CD4-positive, alpha-beta T cell treated with Interleukin-4 for 4 hours (primary cell): Measurements from ENCODE around the gene TARBP2.
"Not testable (repeated sequence)": the region's sequence is repeated elsewhere in the genome, so short reads cannot be mapped to it uniquely, and the experiment has no call there.

Experiments used
- DNase-seq: peaks from one replicate; pipeline ENCODE4 v3.0.0-alpha.2; 2020

TARBP2 gene

DNA sequence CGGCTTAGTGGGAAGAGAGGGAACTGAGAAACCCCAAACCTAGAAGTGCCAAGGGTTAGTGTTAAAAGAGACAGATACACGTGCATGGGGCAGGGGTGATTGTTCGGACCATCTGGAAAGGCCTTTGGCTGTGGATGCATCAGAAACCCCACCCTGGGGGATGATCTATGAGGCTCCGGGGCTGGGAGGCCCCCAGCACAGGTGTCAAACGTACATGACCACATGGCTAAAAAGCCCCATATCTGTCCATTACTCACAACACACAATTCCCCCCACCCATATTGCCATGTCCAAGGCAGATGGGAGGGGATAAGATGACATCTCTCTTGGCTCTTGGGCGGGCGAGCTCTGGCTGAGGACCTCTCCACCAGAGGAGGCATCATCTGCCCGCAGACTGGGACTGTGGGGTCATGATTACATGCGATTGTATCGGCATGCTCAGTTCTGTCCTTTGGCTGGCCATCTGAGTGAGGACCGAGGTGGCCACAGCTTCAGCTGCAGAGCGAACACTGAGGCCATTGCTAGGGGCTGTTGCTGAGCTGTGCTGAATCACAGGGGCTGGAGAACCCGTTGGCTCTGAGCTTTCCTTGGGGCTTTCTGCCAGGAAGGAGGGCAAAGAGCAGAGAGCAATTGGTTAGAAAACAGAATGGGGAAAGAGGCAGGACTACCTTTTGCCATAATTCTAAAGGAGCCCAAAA, 15.8 kb downstream of the TARBP2 start:
- no peak for DNase-seq

DNA sequence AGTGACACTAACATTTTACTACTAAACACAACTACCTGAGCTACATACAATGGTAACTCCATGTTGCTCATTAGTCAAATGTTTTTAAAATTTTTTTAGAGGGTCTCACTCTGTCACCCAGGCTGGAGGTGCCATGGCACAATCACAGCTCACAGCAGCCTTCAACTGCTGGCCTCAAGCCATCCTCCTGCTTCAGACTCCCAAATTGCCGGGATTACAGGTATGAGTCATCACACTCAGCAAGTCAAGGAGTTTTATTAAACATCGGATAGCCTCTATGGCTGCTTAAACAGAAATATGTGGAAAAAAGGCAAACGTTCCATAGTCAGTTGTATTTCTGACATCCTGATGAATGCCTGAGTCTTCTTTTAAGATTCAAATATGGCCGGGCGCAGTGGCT, 17.3 kb downstream of the TARBP2 start:
- DNase-seq: no peak

GRCh38 chr12:53523131-53523530, 22.0 kb downstream of the TARBP2 start:
- no peak for DNase-seq

DNA sequence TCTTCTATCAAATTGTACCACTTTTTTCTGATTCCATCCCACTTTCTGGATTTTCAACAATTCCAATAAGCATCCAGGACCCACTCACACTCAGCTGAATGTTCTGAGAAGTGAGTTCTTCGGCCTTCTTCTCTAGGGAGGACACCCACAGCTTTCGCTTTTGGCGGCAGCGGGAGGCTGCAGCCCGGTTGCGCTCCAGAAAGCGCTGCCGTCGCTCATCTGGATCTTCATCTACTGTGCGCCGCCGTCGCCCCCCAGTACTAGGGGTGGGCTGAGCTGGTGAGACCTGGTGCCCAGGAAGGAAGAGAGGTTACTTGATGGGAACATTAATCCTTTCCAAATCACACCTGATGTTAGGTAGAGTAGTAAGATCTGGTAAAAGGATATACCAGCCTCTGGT, 23.4 kb downstream of the TARBP2 start:
- DNase-seq: no peak

- no peak for DNase-seq
Measured at GRCh38 chr12:53530061-53530460, 29.0 kb downstream of the TARBP2 start.

- no peak for DNase-seq
Measured at GRCh38 chr12:53530920-53531319, 29.8 kb downstream of the TARBP2 start.

DNA sequence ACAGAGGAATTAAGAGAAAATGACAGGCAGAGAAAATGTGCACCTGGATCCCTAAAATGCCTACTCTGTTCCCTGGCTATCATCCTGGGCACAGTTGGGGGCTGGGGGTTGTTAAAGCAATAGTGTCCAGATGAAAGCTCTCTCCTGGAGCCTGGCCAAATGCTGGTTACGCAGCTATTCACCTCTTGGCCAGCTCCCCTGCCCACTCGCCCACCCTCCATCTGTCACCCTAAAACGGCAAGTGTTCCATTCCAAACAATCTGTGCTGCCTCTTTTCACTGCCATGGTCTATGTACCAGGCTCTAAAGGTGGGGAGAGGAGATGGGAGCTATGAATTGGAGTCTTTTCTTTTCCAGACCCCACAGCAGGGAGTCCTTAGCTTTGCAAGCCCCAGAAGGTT, 30.9 kb downstream of the TARBP2 start:
- DNase-seq: no peak

DNA sequence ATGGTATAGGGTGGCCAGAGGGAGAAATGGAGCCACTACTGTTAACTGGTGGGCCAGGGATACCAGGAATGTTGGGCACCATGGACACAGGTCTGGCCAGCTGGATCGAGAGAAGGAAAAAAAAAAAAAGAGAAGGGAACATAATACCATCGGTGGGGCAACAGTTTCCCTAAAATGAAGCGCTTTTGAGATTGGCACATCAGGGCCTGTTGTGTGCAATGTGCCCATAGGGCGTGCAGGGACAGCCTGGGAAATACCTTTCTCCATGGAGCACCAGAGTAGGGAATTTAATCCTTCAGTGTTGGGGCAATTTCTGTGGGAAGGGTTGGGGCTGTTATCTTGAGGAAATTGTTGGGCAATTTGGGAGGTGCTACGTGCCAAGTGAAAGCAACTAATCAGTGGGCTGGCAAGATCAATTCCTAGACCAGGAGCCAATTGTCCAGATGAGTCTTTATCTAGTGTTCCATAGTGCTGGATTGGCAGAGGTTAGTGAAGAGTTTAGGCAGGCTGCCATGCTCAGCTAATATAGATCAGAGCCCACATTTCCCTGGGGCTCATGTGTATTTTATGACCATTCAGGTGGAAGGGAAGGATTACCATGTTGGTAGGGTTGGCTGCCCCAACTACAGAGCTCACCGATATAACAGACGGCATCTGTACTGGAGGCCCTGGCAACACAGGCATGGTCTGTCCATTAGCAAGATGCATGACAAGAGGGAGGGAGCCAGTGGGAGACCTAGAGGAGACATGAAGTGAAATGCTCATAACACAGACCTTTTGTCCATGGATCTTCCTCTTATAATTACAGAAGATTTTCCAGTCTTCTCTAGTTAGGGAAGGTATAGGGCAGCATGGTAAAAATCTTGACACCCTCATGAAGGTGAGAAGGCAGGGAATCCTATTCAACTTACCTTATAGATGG, 31.7 kb downstream of the TARBP2 start:
- DNase-seq: no peak

DNA sequence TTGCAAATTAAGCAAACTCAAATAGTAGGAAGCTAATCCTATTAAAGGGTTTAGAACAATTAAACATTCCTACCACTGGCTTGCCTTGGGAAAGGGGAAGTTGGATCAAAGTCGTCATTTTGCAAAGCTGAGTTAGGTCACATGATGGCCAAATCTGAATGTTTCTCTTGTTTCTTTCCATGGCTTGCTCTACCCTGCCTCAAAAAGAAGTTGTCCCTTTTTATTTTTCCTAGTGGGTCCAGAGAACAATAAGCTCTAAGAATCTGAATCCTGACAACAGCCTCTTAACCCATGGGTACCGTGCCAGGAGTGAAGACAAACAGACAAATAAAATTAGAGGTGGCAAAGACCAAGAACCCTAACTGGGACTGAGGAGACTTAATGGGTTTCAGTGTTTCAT, 32.4 kb downstream of the TARBP2 start:
- no peak for DNase-seq

DNA sequence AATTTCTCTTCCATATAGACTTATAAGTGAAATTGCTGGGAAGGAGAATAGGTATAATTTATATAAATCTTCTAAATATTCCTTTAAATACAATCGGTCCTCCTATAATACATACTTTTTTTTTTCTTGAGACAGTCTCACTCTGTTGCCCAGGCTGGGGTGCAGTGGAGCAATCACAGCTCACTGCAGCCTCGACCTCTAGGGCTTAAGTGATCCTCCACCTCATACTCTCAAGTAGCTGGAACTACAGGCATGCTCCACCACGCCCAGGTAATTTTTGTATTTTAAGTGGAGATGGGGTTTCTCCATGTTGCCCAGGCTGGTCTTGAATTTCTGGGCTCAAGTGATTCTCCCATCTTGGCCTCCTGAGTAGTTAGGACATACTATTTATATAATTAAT, 35.9 kb downstream of the TARBP2 start:
- no peak for DNase-seq

DNA sequence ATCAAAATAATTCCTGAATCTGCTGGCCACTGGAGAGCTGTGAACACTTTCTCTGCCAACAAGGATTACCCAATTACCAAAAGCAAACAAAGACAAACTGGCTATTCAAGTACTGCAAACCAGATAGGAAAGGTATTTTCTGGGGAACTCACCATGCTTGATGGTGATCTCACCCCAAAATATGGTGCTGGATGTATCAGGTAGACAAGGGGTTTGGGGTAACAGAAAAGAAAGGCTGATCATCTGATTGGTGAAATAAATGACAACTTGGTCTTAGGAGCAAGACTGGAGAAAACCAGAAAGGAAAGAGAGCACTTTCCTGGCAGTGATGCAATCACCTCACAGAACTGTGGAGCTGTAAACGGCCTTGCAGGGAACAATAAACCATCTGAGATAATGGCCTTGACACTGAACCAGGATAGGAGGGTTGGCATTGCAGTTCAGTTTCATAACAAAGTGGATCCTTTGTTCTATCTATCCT, 37.2 kb downstream of the TARBP2 start:
- DNase-seq: no peak

GRCh38 chr12:53539526-53539925, 38.4 kb downstream of the TARBP2 start:
- DNase-seq: no peak

GRCh38 chr12:53543539-53543938, 42.5 kb downstream of the TARBP2 start:
- DNase-seq: peak; percentile 48

DNA sequence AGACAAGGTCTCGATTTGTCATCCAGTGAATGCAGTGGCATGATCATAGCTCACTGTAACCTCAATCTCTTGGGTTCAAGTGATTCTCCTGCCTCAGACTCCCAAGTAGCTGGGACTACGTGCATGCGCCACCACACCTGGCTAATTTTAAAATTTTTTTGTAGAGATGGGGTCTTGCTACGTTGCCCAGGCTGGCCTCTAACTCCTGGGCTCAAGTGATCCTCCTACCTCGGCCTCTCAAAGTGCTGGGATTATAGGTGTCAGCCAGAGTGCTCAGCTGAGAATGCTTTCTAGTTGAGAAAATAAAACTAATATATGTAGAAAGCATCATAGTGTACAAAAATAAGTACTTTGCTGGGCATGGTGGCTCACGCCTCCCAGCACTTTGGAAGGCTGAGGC, 47.3 kb downstream of the TARBP2 start:
- DNase-seq: not testable (repeated sequence)

GRCh38 chr12:53550131-53550530, 49.0 kb downstream of the TARBP2 start:
- not testable (repeated sequence) for DNase-seq

DNA sequence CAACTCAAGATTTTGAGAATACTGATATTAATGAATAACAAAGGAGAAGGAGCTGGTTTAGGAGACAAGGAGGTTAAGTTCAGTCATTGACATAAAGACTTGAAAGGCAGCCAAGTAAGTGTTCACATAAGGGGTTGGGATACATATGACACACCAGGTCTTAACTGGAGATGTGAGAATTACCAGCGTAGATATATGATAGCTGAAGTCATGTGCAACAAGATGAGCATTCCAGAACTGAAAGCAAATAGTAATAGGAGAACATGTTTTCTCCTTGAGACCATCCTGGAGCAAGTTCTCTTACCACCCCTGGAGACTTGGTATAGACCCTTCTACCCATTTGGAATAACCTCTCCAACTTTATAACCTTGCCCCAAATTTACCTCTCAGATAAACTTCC, 49.5 kb downstream of the TARBP2 start:
- DNase-seq: no peak

DNA sequence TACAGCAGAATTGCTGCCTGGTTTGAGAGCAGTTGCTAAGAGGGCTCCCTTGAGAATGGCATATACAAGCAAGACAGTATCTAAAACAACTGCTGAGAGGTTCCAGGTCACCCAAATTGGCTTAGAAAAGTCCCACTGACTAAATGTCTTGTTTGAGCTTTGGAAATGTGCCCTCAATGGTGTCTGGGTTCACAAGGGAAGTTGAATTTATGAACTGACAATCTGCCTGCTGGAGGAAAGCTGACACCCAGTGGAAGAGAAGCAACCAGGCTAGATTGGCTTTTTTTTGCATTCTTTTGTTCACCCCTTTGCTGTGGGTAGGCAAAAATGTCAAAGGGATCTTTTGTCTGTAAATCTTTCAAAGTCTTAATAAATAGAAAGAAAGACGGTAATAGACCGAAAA, 50.8 kb downstream of the TARBP2 start:
- no peak for DNase-seq

GRCh38 chr12:53552361-53553327, 51.6 kb downstream of the TARBP2 start:
- no peak for DNase-seq
